ENCODE data around the gene RPS3A. TPM values are rescaled to one million over a fixed set of nuclear protein-coding genes. Genes with fewer than 3 reads are reported as not detected.

The RPS3A gene
- 589 and 676 TPM in 2 replicates for polyA plus RNA-seq

GRCh38 chr4:151099229-151099975 is at the start of gene RPS3A:
TSS of gene RPS3A (plus strand) at chr4:151099628. CDS start at chr4:151099653, 25 bp downstream.

Other genes starting within 250 kb of the RPS3A start
- 11.2 and 15.2 TPM in 2 replicates for gene LRBA, start 84.3 kb upstream of the RPS3A start, polyA plus RNA-seq
- gene PRSS48, start 177.5 kb downstream of the RPS3A start, polyA plus RNA-seq: not detected in 2 replicates
- 11.0 and 14.0 TPM in 2 replicates for gene SH3D19, start 226.0 kb downstream of the RPS3A start, polyA plus RNA-seq